ENCODE data around the gene THBS2.

DNA sequence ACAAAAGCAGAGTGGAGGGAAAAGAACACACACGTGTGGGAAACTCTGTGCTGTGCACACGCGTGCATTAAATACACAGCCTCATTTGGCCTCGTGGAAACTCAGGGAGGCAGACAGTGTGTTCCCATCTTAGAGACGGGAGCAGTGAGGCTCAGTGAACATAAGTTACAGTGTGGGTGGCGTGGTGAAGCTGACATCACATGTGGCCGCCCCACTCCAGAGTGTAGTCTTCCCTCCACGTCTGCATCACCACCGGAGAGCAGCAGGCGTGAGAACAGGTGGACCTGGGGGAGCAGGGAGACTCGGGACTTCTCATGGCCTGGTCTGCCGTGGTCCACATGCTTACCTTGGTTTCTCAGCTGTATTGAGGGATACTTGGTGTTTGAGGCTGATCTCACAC, 51.7 kb downstream of the THBS2 start:
- no peak for TF ChIP-seq CTCF (IDR thresholded peaks at IDR 0.05)
- no peak for TF ChIP-seq POLR2A (IDR thresholded peaks at IDR 0.05)
